OCI-LY3 (cell line): ENCODE results near the gene B4GALNT3.

Experiments used
- H2AFZ ChIP-seq: fragments of 200-600, 300-600 bp; shearing (Covaris generic); 2 replicates; pipeline ENCODE4 v1.6.0; 2014; ENCODE audit warnings: antibody characterized with exemption, low read depth, low read length
- H3K27ac ChIP-seq: fragments of 200-600, 300-600 bp; sonication (generic); 2 replicates; pipeline ENCODE4 v1.5.1; 2014; ENCODE audit warnings: mild to moderate bottlenecking, low read length, moderate library complexity, mixed read lengths
- H3K27me3 ChIP-seq: fragments of 200-600, 300-600 bp; sonication (generic); 2 replicates; pipeline ENCODE4 v1.6.1; 2014; ENCODE audit warnings: low read depth, low read length, mixed read lengths
- H3K36me3 ChIP-seq: fragments of 200-600, 300-600 bp; sonication (generic); replicated peaks from 2 replicates; pipeline ENCODE3; 2014; ENCODE audit warnings: low read depth, low read length, mixed read lengths
- H3K4me1 ChIP-seq: fragments of 300-600, 200-600 bp; sonication (generic); 2 replicates; pipeline ENCODE4 v1.6.1; 2014; ENCODE audit warnings: low read length, mixed read lengths
- H3K4me2 ChIP-seq: fragments of 200-600, 300-600 bp; sonication (generic); 2 replicates; pipeline ENCODE4 v1.6.1; 2014; ENCODE audit warnings: low read length, mixed read lengths
- H3K4me3 ChIP-seq: fragments of 300-600, 200-600 bp; sonication (generic); 2 replicates; pipeline ENCODE4 v1.5.1; 2014; ENCODE audit warnings: antibody characterized with exemption, mild to moderate bottlenecking, low read length, moderate library complexity
- H3K79me2 ChIP-seq: fragments of 300-600, 200-600 bp; shearing (Covaris generic); 2 replicates; pipeline ENCODE4 v1.6.1; 2014; ENCODE audit warnings: mild to moderate bottlenecking, low read length, mixed read lengths
- H3K9ac ChIP-seq: fragments of 300-600, 200-600 bp; shearing (Covaris generic); 2 replicates; pipeline ENCODE4 v1.6.0; 2014; ENCODE audit warnings: mild to moderate bottlenecking, low read length, moderate library complexity
- H3K9me3 ChIP-seq: fragments of 200-600, 300-600 bp; shearing (Covaris generic); 2 replicates; pipeline ENCODE4 v1.6.1; 2014; ENCODE audit warnings: low read length, mixed read lengths; ENCODE audit not compliant: insufficient read depth
- H4K20me1 ChIP-seq: fragments of 200-600, 300-600 bp; sonication (generic); 2 replicates; pipeline ENCODE4 v1.6.1; 2016; ENCODE audit warnings: low read length, mixed read lengths; ENCODE audit not compliant: insufficient read depth
- EZH2phosphoT487 ChIP-seq: fragments of 200-600 bp; shearing (Covaris generic); IDR thresholded peaks from 2 replicates; pipeline ENCODE4 v1.6.1; 2018; ENCODE audit warnings: antibody characterized with exemption, mixed run types, low read depth
- TF ChIP-seq, protein P1 (sequence below): fragments of 200-600, 300-600 bp; sonication (generic); IDR thresholded peaks from 2 replicates; pipeline ENCODE4 v1.5.1; 2014; ENCODE audit warnings: antibody characterized with exemption, low read length, low read depth

The B4GALNT3 gene

DNA sequence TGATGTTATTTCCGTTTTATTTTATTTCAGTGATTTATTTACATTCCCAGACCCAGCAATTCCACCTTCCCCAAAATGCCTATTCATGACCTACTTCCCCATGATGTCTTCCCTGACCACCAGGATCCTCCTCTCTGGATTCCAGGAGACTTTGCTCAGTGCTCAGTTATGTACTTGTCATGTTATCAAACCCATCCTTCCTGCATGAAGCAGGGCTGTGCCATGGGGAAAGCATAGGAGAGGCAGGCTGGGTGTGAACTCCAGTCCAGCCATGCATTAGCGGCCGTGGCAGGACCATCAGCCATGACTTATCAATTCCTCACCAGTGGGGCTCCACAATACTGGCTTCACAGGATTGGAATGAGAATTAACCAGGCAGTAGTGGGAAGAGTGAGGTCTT, 57.8 kb downstream of the B4GALNT3 start:
- no peak overlapping the region for H3K4me3 ChIP-seq
- H3K27me3 ChIP-seq: peaks cover 35% of the 10 kb centered on the region
- H2AFZ ChIP-seq: no peak overlapping the region
- H3K79me2 ChIP-seq: no peaks in the 10 kb centered on the region
- no peak overlapping the region for H3K27ac ChIP-seq
- H3K4me1 ChIP-seq: no peaks in the 10 kb centered on the region
- TF ChIP-seq EZH2phosphoT487: no peak
- TF ChIP-seq, protein P1, sequence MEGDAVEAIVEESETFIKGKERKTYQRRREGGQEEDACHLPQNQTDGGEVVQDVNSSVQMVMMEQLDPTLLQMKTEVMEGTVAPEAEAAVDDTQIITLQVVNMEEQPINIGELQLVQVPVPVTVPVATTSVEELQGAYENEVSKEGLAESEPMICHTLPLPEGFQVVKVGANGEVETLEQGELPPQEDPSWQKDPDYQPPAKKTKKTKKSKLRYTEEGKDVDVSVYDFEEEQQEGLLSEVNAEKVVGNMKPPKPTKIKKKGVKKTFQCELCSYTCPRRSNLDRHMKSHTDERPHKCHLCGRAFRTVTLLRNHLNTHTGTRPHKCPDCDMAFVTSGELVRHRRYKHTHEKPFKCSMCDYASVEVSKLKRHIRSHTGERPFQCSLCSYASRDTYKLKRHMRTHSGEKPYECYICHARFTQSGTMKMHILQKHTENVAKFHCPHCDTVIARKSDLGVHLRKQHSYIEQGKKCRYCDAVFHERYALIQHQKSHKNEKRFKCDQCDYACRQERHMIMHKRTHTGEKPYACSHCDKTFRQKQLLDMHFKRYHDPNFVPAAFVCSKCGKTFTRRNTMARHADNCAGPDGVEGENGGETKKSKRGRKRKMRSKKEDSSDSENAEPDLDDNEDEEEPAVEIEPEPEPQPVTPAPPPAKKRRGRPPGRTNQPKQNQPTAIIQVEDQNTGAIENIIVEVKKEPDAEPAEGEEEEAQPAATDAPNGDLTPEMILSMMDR: no peak
- H4K20me1 ChIP-seq: no peaks in the 10 kb centered on the region
- no peak overlapping the region for H3K4me2 ChIP-seq
- no peaks in the 10 kb centered on the region for H3K36me3 ChIP-seq
- no peak overlapping the region for H3K9ac ChIP-seq
- H3K9me3 ChIP-seq: no peaks in the 10 kb centered on the region

DNA sequence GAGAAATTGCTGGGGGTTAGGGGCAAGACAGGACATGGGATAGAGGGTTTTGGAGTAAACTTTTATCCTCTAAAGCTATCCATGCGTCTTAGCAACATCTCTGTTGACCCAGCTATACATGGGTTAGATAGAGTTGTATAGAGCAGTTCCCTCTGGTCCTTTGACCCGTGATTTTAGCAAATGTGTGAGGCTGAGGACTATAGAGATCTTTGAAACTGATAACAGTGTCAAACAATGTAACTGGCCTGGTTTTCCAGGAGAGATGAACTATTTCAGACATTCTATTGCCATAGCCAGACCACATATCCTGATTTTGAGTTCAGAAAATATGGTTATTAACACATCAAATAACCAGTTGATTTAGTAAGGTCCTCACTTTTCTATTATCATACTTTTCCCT, 60.4 kb downstream of the B4GALNT3 start:
- Histone ChIP-seq H2AFZ (no peak overlapping the region), H3K9me3 (no peaks in the 10 kb centered on the region), H3K27ac (no peak overlapping the region), H3K27me3 (peaks cover 35% of the 10 kb centered on the region), H3K4me2 (no peak overlapping the region), H3K36me3 (no peaks in the 10 kb centered on the region), H3K9ac (no peak overlapping the region), H4K20me1 (no peaks in the 10 kb centered on the region), H3K79me2 (no peaks in the 10 kb centered on the region), H3K4me1 (no peaks in the 10 kb centered on the region), H3K4me3 (no peak overlapping the region)
- TF ChIP-seq EZH2phosphoT487: no peak
- TF ChIP-seq, protein P1: no peak

DNA sequence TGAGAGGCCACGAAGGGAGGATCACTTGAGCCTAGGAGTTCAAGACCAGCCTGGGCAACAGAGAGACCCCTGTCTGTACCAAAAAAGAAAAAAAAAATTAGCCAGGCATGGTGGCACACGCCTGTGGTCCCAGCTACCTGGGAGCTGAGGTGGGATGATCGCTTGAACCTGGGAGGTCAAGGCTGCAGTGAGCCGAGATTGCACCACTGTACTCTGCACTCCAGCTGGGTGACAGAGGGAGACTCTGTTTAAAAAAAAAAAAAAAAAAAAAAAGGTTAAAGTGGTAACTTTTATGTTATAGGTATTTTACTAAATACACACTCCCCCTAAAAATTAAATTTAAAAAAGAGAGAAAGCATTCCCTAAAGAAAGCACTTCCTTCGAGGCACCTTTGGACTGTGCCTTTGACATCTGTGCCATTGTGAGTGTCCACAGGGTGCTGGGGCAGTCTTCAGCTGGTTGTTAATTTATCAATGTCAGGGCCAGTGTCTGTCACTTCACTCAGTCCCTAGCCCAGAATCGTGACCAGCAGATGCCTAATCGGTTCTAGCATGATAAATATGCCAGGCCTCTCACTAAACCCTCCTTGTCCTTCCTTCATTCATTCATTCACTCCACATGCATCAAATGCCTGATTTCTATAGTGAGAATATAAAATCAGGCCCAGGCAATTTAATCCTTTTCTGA, 63.1 kb downstream of the B4GALNT3 start:
- no peak overlapping the region for H3K4me3 ChIP-seq

DNA sequence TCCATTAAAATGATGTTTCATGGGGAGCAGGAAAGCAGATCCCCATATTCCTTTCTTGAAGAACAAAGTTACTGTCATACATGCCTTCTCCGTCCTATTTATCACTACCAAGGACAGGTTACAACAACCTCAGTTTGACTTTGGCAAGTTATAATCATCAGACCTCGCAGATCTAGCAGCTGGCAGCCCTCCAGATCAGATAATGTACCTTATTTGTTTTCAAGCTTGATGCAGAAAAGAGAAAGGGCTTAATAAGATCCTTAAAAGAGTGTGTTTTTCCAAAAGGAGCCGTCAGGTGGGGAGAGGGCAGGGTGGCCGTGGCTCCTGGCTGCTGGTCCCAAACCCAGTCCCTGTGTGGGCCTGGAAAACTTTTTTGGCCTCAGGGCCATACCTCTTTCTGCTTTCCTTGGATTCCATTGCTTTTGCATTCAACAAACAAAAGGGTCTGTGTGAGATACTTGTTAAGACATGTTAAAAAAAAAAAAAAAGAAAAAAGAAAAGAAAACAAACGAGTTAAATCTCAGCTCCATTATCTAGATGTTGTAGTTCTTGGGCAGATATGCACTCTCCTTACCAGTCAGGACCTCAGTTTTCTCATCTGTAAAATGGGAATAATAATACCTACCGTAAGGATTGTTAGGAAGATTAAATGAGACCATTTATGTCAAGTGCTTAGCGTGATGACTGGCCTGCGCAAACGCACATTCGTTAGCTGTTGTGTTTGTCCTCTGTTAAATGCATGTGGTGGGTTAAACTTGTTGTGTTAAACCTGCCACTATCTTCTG, 64.6 kb downstream of the B4GALNT3 start:
- Histone ChIP-seq H3K4me1 (peaks cover 2% of the 10 kb centered on the region; the same call in 1 of the 2 replicates), H3K4me2 (no peak overlapping the region), H3K27me3 (peaks cover 8% of the 10 kb centered on the region), H3K79me2 (no peaks in the 10 kb centered on the region), H3K27ac (no peak overlapping the region), H4K20me1 (no peaks in the 10 kb centered on the region), H3K9ac (no peak overlapping the region), H2AFZ (no peak overlapping the region), H3K9me3 (no peaks in the 10 kb centered on the region), H3K4me3 (no peak overlapping the region), H3K36me3 (no peaks in the 10 kb centered on the region)
- TF ChIP-seq, protein P1: no peak
- no peak for TF ChIP-seq EZH2phosphoT487

More for the DNA sequence above, 63.1 kb downstream of the B4GALNT3 start:
- TF ChIP-seq, protein P1: no peak
- TF ChIP-seq EZH2phosphoT487: no peak
- Histone ChIP-seq H3K4me1 (peaks cover 2% of the 10 kb centered on the region; the same call in 1 of the 2 replicates), H3K9ac (no peak overlapping the region), H3K4me2 (no peak overlapping the region), H2AFZ (no peak overlapping the region), H3K79me2 (no peaks in the 10 kb centered on the region), H4K20me1 (no peaks in the 10 kb centered on the region), H3K27me3 (peaks cover 17% of the 10 kb centered on the region), H3K27ac (no peak overlapping the region), H3K9me3 (no peaks in the 10 kb centered on the region), H3K36me3 (no peaks in the 10 kb centered on the region)
